K562 (cell line): ENCODE data around the gene ZSWIM3.

Experiments used
- NFYB ChIP-seq: IDR thresholded peaks from 2 replicates; pipeline ENCODE4 v1.6.1; 2011; ENCODE audit warnings: mild to moderate bottlenecking, moderate library complexity; ENCODE audit not compliant: insufficient read length; ENCODE audit errors: extremely low read depth
- TCF7 ChIP-seq: sonication (generic); IDR thresholded peaks from 2 replicates; pipeline ENCODE4 v1.6.1; 2016; ENCODE audit warnings: antibody characterized with exemption, borderline replicate concordance
- ZBTB8A ChIP-seq: fragments of 450-650 bp; IDR thresholded peaks from 2 replicates; pipeline ENCODE4 v1.6.1; 2018; ENCODE audit warnings: mild to moderate bottlenecking, moderate library complexity; ENCODE audit not compliant: partially characterized antibody
- ZNF165 ChIP-seq: fragments of 250-450 bp; sonication (Bioruptor Pico); IDR thresholded peaks from 2 replicates; pipeline ENCODE4 v1.4.0; 2020; ENCODE audit warnings: borderline replicate concordance
- ZNF282 ChIP-seq: sonication (generic); formaldehyde crosslinking; IDR thresholded peaks from 2 replicates; pipeline ENCODE4 v1.8.1; 2023; ENCODE audit warnings: missing genetic modification reagents
- ZNF561 ChIP-seq: fragments of 450-650 bp; formaldehyde crosslinking; conservative IDR thresholded peaks from 2 replicates; pipeline ENCODE4 v1.4.0; 2020; ENCODE audit warnings: mild to moderate bottlenecking, moderate library complexity
- TF ChIP-seq, protein P1 (sequence below): sonication (generic); formaldehyde crosslinking; IDR thresholded peaks from 2 replicates; pipeline ENCODE4 v1.9.0; 2022; ENCODE audit warnings: mild to moderate bottlenecking, missing genetic modification reagents
- TF ChIP-seq, protein P2 (sequence below): fragments of 250-450 bp; sonication (Bioruptor Pico); IDR thresholded peaks from 2 replicates; pipeline ENCODE4 v1.8.0; 2021; ENCODE audit warnings: mild to moderate bottlenecking, moderate library complexity
- TF ChIP-seq, protein P3 (sequence below): sonication (generic); formaldehyde crosslinking; IDR thresholded peaks from 2 replicates; pipeline ENCODE4 v1.8.1; 2022; ENCODE audit warnings: missing genetic modification reagents

GRCh38 chr20:45810191-45810970 lies 47.0 kb upstream of the ZSWIM3 start:
- TF ChIP-seq, protein P1, sequence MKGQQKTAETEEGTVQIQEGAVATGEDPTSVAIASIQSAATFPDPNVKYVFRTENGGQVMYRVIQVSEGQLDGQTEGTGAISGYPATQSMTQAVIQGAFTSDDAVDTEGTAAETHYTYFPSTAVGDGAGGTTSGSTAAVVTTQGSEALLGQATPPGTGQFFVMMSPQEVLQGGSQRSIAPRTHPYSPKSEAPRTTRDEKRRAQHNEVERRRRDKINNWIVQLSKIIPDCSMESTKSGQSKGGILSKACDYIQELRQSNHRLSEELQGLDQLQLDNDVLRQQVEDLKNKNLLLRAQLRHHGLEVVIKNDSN (CRISPR knock-in tag): no peak
- no peak for TF ChIP-seq TCF7
- TF ChIP-seq ZBTB8A: no peak
- TF ChIP-seq ZNF165 (CRISPR knock-in tag): no peak
- TF ChIP-seq NFYB: no peak
- no peak for TF ChIP-seq ZNF282 (CRISPR knock-in tag)
- TF ChIP-seq, protein P2, sequence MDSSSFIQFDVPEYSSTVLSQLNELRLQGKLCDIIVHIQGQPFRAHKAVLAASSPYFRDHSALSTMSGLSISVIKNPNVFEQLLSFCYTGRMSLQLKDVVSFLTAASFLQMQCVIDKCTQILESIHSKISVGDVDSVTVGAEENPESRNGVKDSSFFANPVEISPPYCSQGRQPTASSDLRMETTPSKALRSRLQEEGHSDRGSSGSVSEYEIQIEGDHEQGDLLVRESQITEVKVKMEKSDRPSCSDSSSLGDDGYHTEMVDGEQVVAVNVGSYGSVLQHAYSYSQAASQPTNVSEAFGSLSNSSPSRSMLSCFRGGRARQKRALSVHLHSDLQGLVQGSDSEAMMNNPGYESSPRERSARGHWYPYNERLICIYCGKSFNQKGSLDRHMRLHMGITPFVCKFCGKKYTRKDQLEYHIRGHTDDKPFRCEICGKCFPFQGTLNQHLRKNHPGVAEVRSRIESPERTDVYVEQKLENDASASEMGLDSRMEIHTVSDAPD (CRISPR knock-in tag): no peak
- TF ChIP-seq, protein P3, sequence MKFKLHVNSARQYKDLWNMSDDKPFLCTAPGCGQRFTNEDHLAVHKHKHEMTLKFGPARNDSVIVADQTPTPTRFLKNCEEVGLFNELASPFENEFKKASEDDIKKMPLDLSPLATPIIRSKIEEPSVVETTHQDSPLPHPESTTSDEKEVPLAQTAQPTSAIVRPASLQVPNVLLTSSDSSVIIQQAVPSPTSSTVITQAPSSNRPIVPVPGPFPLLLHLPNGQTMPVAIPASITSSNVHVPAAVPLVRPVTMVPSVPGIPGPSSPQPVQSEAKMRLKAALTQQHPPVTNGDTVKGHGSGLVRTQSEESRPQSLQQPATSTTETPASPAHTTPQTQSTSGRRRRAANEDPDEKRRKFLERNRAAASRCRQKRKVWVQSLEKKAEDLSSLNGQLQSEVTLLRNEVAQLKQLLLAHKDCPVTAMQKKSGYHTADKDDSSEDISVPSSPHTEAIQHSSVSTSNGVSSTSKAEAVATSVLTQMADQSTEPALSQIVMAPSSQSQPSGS (CRISPR knock-in tag): no peak
- TF ChIP-seq ZNF561 (CRISPR knock-in tag): no peak
